ENCODE measurements around the gene SMG1.

- TF ChIP-seq GATA3 (IDR thresholded peaks at IDR 0.05; ENCODE audit: low read depth, low read length) (no peak), GATA2 (IDR thresholded peaks at IDR 0.05; ENCODE audit: low read depth, low read length) (no peak)
Measured at GRCh38 chr16:18948372-18949020, 22.3 kb upstream of the SMG1 start.
